HG03039 (cell line): ENCODE results near the gene IRAK1.
"Not testable (repeated sequence)": the region's sequence is repeated elsewhere in the genome, so short reads cannot be mapped to it uniquely, and the experiment has no call there.

Experiments
- ATAC-seq: cut with Tn5 transposase; IDR thresholded peaks from one replicate; pipeline ENCODE4 v1.9.1; 2021; ENCODE audit warnings: mild to moderate bottlenecking, moderate library complexity; ENCODE audit not compliant: unreplicated experiment

Gene IRAK1

GRCh38 chrX:154000051-154000450, 19.7 kb downstream of the IRAK1 start:
- no peak for ATAC-seq

GRCh38 chrX:153999359-154000037, 20.2 kb downstream of the IRAK1 start:
- no peak for ATAC-seq

GRCh38 chrX:153995504-153995903, 24.2 kb downstream of the IRAK1 start:
- no peak for ATAC-seq

- not testable (repeated sequence) for ATAC-seq
These were observed 25.3 kb downstream of the IRAK1 start for GRCh38 chrX:153994398-153994797.

DNA sequence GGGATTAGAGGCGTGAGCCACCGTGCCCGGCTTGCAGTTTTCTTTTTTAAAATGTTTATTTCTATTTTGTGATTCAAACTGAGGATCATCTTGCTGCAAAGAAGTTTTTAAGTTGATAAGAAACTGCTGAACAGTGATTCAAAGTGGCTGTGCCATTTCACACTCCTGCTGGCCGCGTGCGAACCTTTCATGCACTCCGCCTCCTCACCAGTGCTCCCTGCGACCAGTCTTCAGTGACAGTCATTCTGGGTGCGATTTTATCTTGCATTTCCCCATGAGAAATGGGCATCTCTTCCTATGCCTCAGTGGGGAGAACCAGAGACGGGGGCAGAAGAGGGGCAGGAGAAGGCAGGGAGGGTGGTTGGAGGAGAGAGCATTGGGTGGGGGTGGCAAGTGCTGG, 25.7 kb downstream of the IRAK1 start:
- no peak for ATAC-seq

DNA sequence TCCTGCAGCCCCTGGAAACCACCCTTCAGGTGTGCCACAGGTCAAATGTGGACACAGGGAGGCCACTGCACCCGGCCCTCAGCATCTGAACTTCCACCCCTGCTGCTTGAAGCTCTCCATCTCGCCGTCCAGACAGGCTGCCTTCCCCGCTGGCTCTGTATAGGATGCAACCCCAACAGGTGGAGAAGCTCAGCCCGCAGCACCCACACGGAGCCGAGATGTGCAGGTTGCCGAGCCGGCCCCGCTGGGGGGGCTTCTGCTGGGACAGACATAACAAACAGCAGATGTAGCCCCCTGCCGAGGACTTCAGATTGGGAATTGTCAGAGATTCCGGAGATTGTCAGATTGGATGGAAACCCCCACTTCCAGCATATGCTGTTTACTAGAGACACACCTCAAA, 26.6 kb downstream of the IRAK1 start:
- no peak for ATAC-seq

DNA sequence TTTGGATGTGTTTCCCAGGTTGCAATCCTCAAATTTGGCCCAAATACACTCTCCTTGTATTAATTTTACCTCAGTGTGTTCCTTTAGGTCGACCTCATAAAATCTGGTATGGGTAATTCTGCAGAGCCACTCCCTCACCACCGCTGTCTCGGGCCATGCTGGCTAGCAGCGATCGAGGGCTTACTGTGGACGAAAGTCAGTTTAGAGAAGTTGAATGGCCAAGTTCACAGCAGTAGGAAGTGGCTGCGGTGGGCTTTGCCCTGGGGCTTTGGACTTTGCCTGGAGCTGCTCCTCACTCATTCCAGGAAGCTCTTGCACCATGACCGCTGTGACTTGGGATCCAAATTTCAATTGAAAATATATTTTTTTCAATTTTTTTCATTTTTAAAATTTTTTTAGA, 27.5 kb downstream of the IRAK1 start:
- ATAC-seq: no peak

GRCh38 chrX:153991013-153991580, 28.6 kb downstream of the IRAK1 start:
- no peak for ATAC-seq

DNA sequence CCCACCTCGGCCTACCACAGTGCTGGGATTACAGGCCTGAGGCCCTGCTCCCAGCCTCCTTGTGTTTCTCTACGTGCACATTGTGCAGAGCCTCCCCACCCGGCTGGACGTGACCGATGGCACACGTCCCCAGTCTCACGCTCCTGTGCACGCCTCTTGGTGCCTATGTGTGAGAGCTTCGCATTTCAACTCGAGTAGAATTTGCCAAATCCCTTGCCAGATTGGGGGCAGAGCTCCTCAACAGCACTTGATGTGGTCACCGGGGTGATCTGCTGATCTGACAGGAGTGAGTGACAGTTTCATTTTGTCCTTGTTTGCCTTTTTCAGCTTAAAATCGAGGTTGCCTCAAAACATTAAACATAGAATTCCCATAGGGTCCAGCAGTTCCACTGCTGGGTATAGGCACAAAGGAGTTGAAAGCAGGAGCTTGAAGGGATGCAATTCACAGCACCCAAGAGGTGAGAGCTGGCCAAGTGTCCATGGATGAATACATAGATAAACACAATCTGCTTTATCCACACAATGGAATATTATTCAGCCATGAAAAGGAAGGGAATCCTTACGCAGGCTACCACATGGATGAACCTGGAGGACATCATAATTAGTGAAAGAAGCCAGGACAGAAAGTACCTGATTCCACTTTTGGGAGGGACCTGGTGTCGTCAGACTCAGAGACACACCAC, 29.6 kb downstream of the IRAK1 start:
- ATAC-seq: no peak

GRCh38 chrX:153988493-153988892, 31.2 kb downstream of the IRAK1 start:
- ATAC-seq: no peak

GRCh38 chrX:153984351-153985178, 35.1 kb downstream of the IRAK1 start:
- ATAC-seq: no peak

DNA sequence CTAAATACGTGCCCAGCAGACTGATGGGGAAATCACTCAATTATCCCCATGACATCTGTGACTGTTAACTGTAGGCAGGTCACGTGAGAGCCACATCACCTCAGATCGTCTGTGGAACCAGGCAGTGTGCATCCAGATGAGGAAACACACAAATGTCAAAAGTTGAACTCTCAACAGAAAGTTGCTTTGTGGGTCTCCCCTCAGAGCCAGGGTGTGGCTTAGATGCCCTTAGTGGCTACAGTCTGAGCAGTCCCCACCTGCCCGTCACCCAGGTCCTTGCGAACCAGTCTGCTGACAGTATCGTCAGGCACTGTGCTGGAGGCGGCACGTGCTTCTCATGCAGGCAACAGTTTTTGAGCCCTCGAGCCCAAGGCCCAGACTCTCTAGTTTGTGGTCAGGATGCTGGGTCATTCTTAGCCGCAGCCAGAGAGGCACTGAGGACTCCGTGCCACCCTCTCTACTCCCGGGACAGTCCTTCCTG, 36.3 kb downstream of the IRAK1 start:
- ATAC-seq: no peak

DNA sequence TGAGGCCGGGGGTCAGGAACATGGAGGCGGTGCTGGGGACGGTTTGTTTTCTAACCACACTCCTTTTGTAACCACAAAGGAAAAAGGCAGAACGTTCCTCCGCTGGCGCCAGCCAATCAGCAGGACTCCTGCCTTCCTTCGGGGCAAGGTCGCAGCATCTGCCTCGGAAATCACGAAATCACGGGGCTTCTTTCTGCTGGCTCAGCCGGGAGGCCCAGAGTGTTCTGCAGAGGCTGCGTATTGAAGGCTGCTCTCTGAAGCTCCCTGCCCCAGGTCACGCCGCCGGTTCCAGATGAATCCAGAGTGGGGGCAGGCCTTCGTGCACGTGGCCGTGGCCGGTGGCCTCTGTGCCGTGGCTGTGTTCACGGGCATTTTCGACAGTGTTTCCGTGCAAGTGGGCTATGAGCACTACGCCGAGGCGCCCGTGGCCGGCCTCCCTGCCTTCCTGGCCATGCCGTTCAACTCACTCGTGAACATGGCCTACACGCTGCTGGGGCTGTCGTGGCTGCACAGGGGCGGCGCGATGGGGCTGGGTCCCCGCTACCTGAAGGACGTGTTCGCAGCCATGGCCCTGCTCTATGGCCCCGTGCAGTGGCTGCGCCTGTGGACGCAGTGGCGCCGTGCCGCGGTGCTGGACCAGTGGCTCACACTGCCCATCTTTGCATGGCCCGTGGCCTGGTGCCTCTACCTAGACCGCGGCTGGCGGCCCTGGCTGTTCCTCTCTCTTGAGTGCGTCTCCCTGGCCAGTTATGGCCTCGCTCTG, 37.8 kb downstream of the IRAK1 start:
- ATAC-seq: no peak

DNA sequence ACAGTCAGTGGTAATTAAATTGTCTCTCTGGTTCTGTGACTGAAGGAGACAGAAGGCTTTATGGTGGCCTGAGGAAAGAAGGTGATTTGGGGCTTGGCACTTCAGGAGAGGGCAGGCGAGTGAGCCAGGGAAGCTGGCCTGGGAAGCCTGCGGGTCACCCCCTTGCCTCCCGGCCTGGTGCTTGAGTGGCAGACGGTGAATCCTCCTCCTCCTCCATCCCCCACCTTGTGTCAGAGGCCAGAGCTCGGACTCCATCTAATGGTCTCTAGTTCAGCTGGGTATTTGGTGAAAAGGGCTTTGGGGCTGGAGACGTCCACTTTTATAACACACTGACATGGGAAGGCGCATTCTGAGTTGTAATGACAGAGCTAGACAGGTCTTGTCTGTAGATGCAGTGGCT, 38.5 kb downstream of the IRAK1 start:
- ATAC-seq: no peak

- not testable (repeated sequence) for ATAC-seq
These were observed 39.3 kb downstream of the IRAK1 start for GRCh38 chrX:153980394-153980793.

- no peak for ATAC-seq
These were observed 44.9 kb downstream of the IRAK1 start for GRCh38 chrX:153974726-153975286.

GRCh38 chrX:153974003-153974725, 45.5 kb downstream of the IRAK1 start:
- ATAC-seq: no peak

DNA sequence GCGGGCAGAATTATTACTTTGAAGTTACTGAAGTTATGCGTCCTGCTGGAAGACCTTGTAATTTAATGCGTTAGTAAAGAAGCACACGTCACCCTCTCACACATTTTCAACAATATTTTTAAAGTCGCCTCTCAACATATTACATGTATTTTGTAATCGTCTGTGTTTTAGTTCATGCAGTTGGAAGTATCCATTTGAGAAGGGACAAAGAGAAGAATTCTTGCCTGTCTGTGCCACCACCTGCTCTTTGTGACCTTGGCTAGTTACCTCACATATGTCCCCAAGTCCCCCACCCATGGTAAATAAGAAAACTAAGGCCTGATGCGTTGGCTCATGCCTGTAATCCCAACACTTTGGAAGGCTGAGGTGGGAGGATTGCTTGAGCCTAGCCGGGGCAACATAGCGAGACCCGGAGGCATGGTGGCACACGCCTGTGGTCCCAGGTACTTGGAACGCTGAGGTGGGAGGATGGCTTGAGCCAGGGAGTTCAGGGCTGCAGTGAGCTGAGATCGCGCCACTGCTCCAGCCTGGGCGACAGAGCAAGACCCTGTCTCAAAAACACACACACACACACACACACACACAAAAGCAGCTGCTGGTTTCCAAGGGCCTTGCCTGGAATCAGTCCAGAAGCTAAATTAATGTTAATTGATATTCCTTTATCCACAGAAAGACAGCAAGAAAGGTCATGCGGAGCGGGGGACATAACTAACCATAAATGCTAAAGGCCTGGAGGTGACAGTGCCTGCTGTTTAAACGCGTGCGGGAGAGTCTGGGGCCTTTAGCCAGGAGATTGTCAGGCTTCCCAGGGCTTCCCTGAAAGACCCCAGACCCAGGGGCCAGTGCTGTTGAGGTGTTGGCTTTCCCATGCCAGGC, 46.3 kb downstream of the IRAK1 start:
- ATAC-seq: no peak
